Measurements from ENCODE around the gene RABL6.
"Not testable (repeated sequence)": the region's sequence is repeated elsewhere in the genome, so short reads cannot be mapped to it uniquely, and the experiment has no call there.

Gene RABL6

DNA sequence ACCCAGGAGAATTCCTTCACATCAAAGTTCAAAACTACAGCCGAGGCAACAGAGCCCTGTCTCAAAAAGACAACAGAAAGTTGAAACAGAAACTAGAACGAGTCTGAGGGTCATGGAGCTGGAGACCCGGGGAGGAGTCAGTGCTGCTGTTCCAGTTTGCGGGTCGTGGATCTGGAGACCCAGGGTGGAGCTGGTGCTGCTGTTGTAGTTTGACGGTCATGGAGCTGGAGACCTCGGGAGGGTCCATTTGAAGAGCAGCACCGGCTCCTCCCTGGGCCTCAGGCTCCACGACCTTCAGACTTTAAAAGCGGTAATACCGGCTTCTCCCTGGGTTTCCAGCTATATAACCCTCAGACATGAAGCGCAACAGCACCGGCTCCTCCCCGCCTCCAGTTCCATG is 30.4 kb upstream of the RABL6 start:
- no peak for DNase-seq

DNA sequence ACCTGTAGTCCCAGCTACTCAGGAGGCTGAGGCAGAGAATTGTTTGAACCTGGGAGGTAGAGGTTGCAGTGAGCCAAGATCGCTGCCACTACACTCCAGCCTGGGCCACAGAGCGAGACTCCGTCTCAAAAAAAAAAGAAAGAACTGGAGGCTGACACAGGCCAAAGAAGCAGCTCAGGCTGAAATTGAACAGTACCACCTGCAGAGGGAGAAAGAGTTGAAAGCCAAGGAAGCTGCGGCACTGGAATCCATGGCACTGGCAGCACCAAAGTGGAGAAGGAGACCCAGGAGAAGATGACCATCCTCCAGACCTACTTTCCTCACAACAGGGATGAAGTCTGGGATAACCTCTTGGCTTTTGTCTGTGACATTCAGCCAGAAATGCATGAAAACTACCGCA is 27.9 kb upstream of the RABL6 start:
- no peak for DNase-seq

DNA sequence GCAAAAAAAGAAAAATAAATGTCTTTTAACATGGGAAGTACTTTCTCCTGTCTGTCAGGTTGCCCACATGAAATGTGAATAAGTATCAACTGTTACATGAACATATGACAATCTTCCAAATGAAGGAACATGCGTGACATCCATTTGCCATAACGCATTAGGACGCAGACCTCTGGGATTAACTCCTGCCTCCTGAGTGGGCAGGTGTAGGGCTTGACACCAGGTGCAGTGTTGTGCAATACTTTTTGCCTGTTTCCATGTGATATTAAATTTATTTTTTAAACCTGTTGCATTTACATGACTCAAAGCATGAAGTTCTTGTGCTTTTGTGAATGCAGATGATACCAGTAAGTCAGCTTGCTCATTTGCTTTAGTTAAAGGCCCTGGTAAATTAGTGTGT is 25.3 kb upstream of the RABL6 start:
- DNase-seq, result no peak

- DNase-seq, result no peak
Observed at GRCh38 chr9:136784249-136784996, 23.3 kb upstream of the RABL6 start.

GRCh38 chr9:136784997-136785361 is 22.8 kb upstream of the RABL6 start:
- DNase-seq, result no peak

GRCh38 chr9:136785565-136786355 is 22.0 kb upstream of the RABL6 start:
- DNase-seq, result not testable (repeated sequence)

GRCh38 chr9:136786451-136786850 is 21.3 kb upstream of the RABL6 start:
- no peak for DNase-seq

DNA sequence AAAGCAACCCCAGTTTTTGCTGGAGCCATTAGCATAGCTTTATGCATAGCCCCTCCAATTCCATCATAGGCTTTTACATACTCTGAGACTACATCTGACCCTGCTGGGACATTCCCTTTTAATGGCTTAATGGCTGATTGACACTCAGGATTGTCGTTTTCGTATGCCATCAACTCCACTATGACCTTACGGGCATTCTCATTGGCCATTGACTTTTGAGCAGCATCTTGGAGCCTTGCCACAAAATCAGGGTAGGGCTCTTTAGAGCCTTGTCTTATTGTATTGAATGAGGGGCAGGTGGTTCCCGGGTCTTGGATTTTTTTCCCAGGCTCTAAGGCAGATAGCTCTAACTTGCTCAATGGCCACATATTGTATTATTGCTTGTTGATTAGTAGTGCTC is 20.8 kb upstream of the RABL6 start:
- DNase-seq, result not testable (repeated sequence)

- DNase-seq, result peak; percentile 57
Observed at GRCh38 chr9:136787690-136788400, 19.9 kb upstream of the RABL6 start.

GRCh38 chr9:136788644-136789522 is 18.9 kb upstream of the RABL6 start:
- not testable (repeated sequence) for DNase-seq

GRCh38 chr9:136789523-136789937 is 18.2 kb upstream of the RABL6 start:
- DNase-seq, result no peak

DNA sequence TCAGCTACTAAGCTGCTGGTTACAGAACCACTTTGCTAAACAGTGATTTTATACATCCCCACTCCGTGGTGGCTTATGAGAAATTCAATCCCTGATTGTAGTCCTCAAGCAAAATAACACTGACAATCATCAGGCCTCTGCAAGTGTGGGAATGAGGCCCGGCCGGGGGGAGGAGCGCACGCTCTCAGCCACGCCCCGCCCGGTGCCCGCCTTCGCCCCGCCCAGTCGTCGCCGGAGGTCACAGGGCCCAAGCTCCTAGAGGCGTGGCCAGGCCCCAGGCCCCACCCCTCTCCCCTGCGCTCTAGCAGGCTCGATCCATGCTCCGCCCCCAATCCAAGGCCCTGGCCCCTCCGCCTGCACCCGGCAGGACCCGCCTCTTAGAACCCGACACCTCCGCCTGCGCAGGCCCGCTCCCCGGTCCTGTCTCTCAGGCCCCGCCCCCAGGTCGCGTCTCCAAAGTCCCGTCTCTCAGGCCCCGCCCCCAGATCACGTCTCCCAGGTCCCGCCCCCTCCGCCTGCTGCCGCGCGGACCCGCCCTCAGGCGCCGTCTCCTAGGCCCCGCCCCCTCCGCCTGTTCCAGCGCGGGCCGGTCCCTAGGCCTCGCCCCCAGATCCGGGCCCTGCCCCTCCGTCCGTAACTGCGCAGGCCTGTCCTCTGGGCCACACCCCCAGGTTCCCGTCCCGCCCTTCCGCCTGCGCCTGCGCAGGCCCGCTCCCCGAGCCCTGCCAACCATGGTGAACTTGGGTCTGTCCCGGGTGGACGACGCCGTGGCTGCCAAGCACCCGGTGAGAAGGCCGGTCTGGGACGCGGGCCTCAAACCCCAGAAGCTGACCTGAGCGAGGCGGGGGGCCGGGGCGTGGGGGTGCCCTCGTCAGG is 16.9 kb upstream of the RABL6 start, which contains the start of gene TMEM141:
TMEM141 (plus strand) TSS at position 705 of the 876 bp plus-strand sequence; CDS start at position 732, 27 bp downstream.
- DNase-seq, result peak; percentile 100

GRCh38 chr9:136791516-136792276 is 16.1 kb upstream of the RABL6 start:
- DNase-seq, result peak; percentile 70

GRCh38 chr9:136792321-136793085 is 15.2 kb upstream of the RABL6 start:
- DNase-seq, result no peak

DNA sequence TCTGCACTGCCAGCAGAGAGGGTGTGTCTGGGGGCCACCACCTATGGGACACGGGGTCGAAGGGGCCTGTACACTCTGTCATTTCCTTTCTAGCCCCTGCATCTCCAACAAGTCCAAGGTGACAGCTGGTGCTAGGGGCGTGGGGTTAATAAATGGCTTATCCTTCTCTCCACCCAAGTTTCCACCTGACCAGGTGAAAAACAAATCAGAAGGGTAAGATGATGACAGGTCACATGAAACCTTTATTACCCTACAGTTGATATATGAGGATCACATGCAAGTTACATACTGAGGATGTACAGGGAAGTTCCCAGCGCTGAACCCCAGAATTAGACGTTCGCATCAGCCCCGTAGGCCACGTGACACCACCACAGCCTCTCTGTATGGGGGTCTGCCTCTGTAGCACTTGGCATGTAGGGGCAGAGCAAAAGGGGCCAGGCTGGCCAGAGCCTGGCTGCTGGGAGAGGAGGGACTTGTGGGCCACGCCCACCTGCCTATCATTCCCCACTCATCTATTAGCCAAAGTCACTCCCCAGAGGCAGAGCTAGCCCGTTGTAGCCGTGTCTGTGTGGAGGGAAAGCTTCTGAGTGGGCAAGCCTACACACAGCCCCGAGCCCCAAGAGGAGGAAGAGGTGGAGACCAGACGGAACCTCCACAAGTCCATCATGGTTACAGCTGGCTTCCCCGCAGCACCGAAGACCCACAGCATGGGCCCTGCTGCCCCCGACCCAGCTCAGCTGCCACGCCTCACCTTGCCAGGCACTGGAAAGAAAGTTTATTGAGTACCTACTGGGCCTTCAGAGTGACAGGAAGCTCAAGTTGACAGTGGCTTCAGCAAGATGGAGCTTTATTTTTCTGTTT is 14.4 kb upstream of the RABL6 start:
- DNase-seq, result no peak

GRCh38 chr9:136794281-136794999 is 13.3 kb upstream of the RABL6 start:
- DNase-seq, result no peak

GRCh38 chr9:136795000-136795348 is 12.8 kb upstream of the RABL6 start:
- no peak for DNase-seq

DNA sequence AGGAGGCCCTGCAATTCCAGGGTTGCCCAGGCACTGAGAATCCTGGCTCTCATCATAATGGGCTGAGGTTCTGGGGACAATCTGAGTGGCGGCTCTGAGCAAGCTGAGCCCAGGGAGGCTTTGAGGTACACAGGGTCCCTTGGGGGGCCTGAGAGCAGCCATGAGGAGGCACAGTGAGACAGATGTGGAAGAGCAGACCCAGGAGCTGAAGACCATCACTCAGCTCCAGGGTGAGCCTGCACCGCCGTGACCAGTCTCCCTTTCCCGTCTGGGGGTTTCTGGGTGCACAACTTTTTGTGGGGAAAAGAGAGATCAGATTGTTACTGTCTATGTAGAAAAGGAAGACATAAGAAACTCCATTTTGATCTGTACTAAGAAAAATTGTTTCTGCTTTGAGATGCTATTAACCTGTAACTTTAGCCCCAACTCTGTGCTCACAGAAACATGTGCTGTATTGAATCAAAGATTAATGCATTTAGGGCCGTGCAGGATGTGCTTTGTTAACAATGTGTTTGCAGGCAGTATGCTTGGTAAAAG is 11.4 kb upstream of the RABL6 start, which contains the start of gene CCDC183:
CCDC183 (plus strand) TSS at position 101 of the 537 bp plus-strand sequence; CDS start at position 161, 60 bp downstream.
- no peak for DNase-seq
